ENCODE data around the gene ADAM30. TPM values are rescaled to one million over a fixed set of nuclear protein-coding genes. Genes with fewer than 3 reads are reported as not detected.

ADAM30 gene
- total RNA-seq, 1 donor from 2014 or later: not detected

DNA sequence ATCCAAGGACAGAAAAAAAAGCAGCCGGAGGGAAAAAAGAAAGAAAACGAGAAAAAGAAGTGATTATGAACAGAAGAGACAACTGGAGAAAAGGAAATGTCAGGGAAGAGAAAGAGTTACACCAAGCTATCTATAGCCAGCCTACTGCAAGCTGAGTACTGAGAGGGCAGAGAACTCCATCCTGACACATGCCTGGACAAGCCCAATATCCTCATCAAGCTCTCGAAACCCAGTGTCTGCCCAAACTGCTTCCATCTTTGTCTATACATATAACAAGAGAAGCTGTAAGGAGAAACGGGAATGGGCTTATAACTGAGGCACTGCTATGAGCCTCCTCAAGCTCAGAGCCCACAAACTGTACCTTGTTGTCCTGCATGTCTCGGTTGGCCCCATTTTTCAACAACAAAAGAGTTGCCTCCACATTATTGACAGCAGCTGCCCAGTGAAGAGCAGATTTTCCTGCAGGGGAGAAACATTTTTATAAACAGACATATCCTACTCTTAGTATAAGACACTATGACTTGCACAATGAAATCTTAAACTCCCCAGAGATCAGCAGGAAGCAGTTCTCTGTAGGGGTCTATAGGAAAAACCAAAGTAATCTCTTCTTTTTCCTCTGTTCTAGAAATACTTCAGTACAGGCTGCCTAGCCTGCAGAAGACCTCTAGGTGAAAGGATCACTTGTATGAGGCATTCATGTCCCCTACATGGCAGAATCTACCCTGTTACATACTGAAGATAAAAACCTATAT lies 21.2 kb upstream of the ADAM30 start:
- Mint-ChIP-seq H3K4me1 (ENCODE audit: low read depth) (peaks cover 13% of the 10 kb centered on the region), H3K9me3 (ENCODE audit: low read depth) (no peaks in the 10 kb centered on the region), H3K4me3 (ENCODE audit: unreplicated experiment) (no peak overlapping the region), H3K27ac (ENCODE audit: unreplicated experiment) (peak overlapping the region; percentile 62), H3K36me3 (ENCODE audit: low read depth) (peaks cover 78% of the 10 kb centered on the region), H3K27me3 (ENCODE audit: low read depth) (no peaks in the 10 kb centered on the region)
- TF ChIP-seq, protein P1, sequence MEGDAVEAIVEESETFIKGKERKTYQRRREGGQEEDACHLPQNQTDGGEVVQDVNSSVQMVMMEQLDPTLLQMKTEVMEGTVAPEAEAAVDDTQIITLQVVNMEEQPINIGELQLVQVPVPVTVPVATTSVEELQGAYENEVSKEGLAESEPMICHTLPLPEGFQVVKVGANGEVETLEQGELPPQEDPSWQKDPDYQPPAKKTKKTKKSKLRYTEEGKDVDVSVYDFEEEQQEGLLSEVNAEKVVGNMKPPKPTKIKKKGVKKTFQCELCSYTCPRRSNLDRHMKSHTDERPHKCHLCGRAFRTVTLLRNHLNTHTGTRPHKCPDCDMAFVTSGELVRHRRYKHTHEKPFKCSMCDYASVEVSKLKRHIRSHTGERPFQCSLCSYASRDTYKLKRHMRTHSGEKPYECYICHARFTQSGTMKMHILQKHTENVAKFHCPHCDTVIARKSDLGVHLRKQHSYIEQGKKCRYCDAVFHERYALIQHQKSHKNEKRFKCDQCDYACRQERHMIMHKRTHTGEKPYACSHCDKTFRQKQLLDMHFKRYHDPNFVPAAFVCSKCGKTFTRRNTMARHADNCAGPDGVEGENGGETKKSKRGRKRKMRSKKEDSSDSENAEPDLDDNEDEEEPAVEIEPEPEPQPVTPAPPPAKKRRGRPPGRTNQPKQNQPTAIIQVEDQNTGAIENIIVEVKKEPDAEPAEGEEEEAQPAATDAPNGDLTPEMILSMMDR (IDR thresholded peaks at IDR 0.05): no peak
- no peak for DNase-seq (ENCODE audit: low spot score)

DNA sequence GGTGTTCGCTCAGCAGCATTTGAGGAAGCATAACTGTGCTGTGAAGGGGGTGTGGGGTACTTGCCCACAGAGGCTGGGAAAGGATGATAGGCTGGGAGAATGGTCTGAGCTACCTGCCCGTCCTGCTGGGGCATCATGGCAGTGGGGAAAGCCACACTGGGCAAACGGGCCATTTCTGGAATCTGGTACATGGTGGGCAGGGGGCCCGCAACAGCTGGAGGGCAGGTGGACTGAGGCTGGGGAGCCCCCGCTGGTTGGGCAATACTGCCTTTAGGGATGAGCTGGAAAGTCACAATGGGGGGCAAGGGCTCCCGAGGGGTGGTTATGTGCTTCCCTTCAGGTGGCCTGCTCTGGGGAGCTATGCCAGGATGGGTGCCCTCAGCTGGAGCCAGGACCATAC lies 19.2 kb upstream of the ADAM30 start:
- no peak overlapping the region for H3K27ac Mint-ChIP-seq (ENCODE audit: unreplicated experiment)
- no peak overlapping the region for H3K4me3 Mint-ChIP-seq (ENCODE audit: unreplicated experiment)
- TF ChIP-seq, protein P1 (IDR thresholded peaks at IDR 0.05): no peak
- H3K27me3 Mint-ChIP-seq (ENCODE audit: low read depth): no peaks in the 10 kb centered on the region
- no peak for DNase-seq (ENCODE audit: low spot score)
- H3K9me3 Mint-ChIP-seq (ENCODE audit: low read depth): no peaks in the 10 kb centered on the region
- peaks cover 67% of the 10 kb centered on the region for H3K36me3 Mint-ChIP-seq (ENCODE audit: low read depth)
- peaks cover 13% of the 10 kb centered on the region for H3K4me1 Mint-ChIP-seq (ENCODE audit: low read depth)

DNA sequence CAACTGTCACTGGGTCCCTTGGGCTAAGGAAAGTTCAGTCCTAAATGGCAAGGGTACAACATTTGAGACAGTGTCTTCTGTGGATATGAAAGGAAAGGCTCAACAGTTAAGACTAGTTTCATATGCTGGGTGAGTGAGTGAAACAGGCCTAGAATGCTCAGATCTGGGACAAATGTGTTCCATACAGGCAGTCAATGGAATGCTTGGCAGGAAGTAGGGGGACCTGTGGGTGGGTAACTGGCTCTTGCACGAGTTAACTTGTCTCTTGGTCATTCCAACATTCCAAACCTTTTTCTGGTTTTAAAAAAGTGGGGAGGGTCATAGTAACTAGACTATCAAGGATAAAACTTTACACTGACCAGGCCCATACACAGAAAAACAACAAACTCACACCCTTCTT lies 17.8 kb upstream of the ADAM30 start:
- TF ChIP-seq, protein P1 (IDR thresholded peaks at IDR 0.05): no peak
- no peak overlapping the region for H3K27ac Mint-ChIP-seq (ENCODE audit: unreplicated experiment)
- no peaks in the 10 kb centered on the region for H3K9me3 Mint-ChIP-seq (ENCODE audit: low read depth)
- peaks cover 58% of the 10 kb centered on the region for H3K36me3 Mint-ChIP-seq (ENCODE audit: low read depth)
- H3K4me3 Mint-ChIP-seq (ENCODE audit: unreplicated experiment): no peak overlapping the region
- DNase-seq (ENCODE audit: low spot score): no peak
- H3K27me3 Mint-ChIP-seq (ENCODE audit: low read depth): no peaks in the 10 kb centered on the region
- peaks cover 13% of the 10 kb centered on the region for H3K4me1 Mint-ChIP-seq (ENCODE audit: low read depth)

DNA sequence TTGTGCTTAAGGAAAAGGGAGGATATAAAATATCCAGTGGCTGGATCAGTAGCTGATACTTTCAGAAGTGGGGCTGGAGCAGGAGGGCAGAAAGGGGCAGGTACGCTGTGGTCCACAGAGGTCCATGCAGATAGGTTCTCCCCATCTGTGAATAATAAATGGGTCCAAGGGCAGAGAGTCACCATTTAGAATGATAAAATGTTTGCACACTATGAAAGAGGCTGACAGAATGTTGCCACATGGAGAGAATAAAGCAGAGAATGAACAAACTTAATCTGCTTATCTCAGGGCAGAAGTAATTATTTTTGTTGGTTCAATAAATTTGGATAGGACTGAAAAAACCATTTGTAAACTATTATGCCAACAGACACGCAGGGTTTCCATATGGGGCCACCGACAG lies 16.6 kb upstream of the ADAM30 start:
- peaks cover 50% of the 10 kb centered on the region for H3K36me3 Mint-ChIP-seq (ENCODE audit: low read depth)
- H3K9me3 Mint-ChIP-seq (ENCODE audit: low read depth): no peaks in the 10 kb centered on the region
- peaks cover 13% of the 10 kb centered on the region for H3K4me1 Mint-ChIP-seq (ENCODE audit: low read depth)
- H3K4me3 Mint-ChIP-seq (ENCODE audit: unreplicated experiment): no peak overlapping the region
- H3K27ac Mint-ChIP-seq (ENCODE audit: unreplicated experiment): no peak overlapping the region
- DNase-seq (ENCODE audit: low spot score): no peak
- H3K27me3 Mint-ChIP-seq (ENCODE audit: low read depth): no peaks in the 10 kb centered on the region
- TF ChIP-seq, protein P1 (IDR thresholded peaks at IDR 0.05): no peak

DNA sequence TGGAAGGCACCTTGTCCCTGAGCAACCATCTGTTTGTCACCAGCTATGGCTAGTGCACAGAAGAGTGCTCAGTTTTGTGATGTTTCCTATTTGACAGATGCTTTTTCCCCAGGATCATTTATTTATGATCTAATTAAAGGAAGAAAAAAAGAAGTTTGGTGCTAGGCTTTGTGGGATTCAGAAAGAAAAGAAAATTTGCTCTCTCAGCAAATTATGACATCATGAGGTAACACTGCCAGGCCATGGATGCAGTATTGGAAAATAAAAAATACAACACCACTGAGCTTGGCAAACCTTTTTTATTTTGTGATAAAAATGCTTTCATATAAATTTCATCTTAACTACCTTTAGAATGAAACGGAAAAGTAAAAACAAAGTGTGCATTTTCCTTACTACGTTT lies 15.5 kb upstream of the ADAM30 start:
- no peak overlapping the region for H3K4me3 Mint-ChIP-seq (ENCODE audit: unreplicated experiment)
- no peak overlapping the region for H3K27ac Mint-ChIP-seq (ENCODE audit: unreplicated experiment)
- no peaks in the 10 kb centered on the region for H3K27me3 Mint-ChIP-seq (ENCODE audit: low read depth)
- H3K4me1 Mint-ChIP-seq (ENCODE audit: low read depth): peaks cover 9% of the 10 kb centered on the region
- no peaks in the 10 kb centered on the region for H3K9me3 Mint-ChIP-seq (ENCODE audit: low read depth)
- peaks cover 43% of the 10 kb centered on the region for H3K36me3 Mint-ChIP-seq (ENCODE audit: low read depth)
- DNase-seq (ENCODE audit: low spot score): no peak
- TF ChIP-seq, protein P1 (IDR thresholded peaks at IDR 0.05): no peak
